NCI-H345 treated with DMSO at 0.1 percent for 48 hours (cell line): ENCODE results near the gene PSMD2.
A peak's percentile ranks its signal among the peaks of the same experiment; 100 is the strongest.

Experiments used
- DNase-seq: peaks from one replicate; lab custom pipeline; 2025; ENCODE audit not compliant: unreplicated experiment; lab: John Stamatoyannopoulos, UW

The PSMD2 gene

DNA sequence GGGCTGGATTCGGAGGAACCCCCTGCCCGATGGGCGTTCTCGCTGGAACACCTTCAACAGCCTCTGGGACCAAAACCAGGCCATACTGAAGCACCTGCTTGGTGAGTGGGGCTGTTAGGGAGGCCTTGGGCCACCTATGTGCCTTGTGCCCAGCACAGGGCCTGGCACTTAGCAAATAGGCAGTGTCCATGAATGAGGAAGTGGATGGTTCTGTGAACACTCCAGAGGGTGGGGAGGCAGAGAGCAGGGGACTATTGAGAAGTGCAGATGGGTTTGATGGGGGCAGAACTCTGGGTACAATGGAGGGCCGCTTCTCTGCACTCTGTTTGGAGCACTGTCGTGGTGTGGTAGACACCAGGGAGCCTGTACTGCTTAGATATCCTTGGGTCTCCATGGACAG, 21.7 kb upstream of the PSMD2 start:
- DNase-seq, result no peak

DNA sequence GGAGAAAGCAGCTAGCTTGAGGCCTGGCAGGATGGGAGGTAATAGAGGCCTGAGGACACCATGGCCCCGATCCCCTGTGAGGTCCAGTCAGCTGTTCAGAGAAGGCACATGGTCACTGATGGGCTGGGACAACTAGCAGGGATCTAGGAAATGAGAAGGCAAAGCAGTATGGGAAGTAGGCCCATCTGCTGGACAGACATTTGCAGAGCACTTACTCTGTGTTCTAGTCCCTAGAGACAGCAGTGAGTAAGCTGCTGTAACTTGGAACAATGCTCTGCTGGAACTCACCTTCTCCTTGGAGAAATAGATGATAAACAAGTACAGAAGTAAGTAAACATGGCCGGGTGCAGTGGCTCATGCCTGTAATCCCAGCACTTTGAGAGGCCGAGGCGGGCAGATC, 16.1 kb upstream of the PSMD2 start:
- no peak for DNase-seq

DNA sequence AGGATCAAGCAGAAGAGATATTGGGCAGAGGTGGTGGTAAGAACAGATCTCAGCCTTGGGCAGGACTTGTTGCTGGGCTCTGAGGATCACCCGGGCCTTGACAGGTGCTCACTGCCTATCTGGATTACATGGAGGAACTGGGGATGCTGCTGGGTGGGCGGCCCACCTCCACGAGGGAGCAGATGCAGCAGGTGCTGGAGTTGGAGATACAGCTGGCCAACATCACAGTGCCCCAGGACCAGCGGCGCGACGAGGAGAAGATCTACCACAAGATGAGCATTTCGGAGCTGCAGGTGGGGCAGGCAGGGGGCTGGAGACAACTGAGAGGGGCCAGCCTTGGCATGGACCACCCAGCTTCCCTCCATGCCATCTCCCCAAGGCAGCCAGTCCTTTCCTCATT, 15.4 kb upstream of the PSMD2 start:
- no peak for DNase-seq

DNA sequence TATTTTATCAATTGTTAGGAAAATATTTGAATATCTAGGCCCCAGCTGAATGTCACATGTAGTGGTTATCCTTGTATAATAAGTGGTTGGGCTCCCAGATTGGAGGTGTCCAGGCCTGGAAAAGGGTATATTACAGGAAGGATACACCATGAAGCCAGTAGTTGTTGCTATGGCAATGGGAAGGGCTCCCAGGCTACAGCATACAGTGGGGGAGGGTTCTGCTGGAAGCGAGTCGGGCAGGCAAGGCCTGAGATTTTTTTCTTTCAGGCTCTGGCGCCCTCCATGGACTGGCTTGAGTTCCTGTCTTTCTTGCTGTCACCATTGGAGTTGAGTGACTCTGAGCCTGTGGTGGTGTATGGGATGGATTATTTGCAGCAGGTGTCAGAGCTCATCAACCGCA, 14.3 kb upstream of the PSMD2 start:
- peak; percentile 52 for DNase-seq

DNA sequence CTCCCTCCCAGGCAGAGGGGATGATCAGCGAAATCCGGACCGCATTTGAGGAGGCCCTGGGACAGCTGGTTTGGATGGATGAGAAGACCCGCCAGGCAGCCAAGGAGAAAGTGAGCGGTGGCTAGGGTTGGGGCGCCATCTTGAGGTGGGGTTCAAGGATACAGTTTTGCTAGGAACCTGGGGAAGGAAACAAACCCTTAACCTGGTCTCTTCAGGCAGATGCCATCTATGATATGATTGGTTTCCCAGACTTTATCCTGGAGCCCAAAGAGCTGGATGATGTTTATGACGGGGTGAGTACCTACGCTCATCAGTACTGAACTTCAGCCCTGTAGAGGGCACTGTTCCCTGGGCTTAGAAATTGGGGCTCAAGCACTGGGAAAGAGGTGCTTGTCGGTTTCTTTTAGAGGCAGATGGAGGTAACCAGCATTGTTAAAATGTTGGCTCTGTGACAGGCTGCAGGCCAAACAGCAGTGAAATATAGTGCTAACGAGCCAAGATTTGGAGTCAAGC, 9.6 kb upstream of the PSMD2 start:
- DNase-seq, result peak; percentile 47

DNA sequence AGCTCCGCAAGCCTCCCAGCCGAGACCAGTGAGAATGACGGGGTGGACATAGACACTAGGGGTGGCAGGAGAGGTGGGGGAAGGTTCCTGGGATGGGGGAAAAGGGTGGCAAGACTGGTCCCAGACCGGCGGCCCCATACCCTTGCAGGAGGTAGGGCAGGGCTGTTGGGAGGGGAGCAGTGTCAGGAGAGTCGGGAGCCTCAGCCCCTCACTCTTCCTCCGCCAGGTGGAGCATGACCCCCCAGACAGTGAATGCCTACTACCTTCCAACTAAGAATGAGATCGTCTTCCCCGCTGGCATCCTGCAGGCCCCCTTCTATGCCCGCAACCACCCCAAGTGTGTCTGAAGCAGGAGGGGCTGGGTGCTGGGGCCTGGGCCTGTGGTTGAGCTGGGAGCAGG, 8.7 kb upstream of the PSMD2 start:
- DNase-seq, result no peak

DNA sequence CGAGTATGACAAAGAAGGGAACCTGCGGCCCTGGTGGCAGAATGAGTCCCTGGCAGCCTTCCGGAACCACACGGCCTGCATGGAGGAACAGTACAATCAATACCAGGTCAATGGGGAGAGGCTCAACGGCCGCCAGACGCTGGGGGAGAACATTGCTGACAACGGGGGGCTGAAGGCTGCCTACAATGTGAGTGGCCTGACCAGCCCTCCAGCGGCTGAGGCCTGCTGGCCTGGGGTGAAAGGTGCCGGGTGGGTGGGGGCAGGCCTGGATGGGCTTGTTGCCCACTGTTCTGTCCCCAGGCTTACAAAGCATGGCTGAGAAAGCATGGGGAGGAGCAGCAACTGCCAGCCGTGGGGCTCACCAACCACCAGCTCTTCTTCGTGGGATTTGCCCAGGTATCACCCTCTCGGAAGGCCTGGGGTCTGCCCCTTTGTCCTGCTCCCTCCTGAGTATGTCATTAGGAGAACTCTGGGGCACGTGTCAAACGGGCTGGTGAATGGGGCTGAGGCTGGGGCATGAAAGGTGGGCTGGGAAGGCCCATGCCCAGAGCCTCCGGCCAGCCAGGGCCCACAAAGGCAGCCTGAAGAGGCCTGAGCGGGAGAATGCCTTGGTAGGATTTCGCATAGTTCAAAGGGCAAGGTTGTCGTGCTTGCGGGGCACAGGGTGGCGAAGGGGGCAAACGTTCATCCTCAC, 7.8 kb upstream of the PSMD2 start:
- no peak for DNase-seq

DNA sequence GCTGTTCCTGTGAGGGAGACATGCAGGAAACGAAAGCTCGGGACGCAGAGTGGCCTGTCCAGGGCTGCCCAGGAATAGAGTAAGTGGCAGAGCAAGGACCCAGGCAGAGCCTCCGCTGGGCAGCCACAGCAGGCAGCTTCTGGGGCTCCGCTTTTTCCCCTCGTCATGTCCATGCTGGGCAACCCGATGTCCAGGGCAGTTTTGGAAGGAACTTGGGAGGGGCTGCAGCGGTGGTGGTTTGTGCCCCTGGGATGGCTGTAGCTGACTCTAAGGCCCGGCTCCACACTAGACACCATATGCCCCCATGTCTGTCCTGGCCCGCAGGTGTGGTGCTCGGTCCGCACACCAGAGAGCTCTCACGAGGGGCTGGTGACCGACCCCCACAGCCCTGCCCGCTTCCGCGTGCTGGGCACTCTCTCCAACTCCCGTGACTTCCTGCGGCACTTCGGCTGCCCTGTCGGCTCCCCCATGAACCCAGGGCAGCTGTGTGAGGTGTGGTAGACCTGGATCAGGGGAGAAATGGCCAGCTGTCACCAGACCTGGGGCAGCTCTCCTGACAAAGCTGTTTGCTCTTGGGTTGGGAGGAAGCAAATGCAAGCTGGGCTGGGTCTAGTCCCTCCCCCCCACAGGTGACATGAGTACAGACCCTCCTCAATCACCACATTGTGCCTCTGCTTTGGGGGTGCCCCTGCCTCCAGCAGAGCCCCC, 7.1 kb upstream of the PSMD2 start:
- DNase-seq, result no peak

DNA sequence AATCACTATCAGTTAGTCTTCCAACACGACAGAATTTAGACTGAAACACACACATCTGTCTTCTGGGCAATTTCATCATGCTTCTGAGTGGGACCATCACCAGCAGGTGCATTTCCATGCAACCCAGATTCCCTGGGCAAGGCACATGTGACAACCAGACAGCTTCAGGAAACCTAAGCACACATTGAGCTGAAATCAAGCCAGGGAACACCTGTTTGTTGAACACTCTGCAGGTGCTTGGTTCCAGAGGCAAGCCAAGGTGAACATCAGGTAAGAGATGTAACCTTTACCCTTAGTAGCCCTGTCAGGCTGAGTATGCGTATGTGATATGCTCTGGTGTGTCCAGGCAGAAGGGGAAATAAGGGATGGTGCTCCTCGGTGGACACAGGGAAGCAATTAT, 3.3 kb upstream of the PSMD2 start:
- no peak for DNase-seq

DNA sequence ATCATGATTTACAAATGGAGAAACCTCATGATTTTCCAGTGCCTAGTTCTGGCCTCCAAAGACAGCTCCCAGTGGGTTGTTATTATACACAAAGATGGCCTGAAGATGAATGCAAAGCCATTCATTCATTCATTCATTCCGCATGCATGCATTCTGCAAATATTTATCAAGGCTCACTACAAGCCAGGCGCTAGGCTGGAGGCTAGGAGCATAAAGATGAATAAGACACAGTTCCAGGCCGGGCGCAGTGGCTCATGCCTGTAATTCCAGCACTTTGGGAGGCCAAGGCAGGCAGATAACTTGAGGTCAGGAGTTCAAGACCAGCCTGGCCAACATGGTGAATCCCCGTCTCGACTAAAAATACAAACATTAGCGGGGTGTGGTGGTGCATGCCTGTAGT, 2.4 kb upstream of the PSMD2 start:
- no peak for DNase-seq

DNA sequence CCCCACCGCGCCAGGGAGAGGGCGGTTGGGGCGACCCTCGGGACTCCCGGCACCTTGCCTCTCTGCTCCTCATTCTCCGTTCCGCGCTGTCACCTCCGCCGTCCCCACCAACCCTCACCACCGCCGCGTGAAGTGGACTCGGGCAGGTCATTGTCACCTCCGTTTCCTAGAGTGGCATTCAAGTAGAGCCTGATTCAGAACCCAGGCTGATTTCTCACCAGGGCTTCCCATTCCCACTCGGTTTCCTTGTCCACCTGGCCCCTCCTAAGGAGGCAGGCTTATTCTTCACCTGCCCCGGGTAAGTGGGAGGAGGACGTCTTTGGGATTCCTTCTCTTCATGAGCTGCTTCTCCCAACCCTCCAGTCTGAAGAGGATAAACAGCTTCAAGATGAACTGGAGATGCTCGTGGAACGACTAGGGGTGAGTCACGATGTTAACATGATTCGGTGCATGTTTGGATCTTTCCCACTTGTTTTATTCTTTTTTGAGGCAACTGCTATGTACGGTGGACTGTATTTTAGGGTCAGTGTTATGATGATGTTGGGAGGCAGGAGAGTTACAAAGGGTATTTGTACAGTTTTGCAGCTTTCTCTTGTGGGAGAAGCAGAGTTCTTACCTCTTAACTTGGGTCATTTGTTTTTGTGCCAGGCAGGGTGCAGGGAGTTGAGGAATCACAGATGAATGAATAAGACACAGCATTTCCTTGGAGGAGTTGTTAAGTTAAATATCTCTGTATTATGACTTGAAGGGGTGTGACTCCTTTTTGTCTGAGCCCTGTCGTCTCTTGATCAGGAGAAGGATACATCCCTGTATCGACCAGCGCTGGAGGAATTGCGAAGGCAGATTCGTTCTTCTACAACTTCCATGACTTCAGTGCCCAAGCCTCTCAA, 692 bp downstream of the PSMD2 start:
- DNase-seq, result no peak

DNA sequence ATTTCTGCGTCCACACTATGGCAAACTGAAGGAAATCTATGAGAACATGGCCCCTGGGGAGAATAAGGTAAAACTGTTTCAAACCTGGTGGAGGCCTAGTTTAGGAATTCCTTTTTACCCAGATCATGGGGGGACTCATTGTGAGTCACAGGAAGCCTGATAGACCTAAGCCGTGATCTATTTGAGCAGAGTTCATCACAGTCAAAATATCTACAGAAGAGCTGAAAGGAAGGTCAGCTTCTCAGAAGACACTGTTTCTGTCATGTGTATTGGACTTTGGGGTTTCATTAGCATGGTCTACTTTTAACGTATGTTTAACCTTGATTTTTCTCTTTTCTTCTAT, 1.3 kb downstream of the PSMD2 start:
- no peak for DNase-seq

DNA sequence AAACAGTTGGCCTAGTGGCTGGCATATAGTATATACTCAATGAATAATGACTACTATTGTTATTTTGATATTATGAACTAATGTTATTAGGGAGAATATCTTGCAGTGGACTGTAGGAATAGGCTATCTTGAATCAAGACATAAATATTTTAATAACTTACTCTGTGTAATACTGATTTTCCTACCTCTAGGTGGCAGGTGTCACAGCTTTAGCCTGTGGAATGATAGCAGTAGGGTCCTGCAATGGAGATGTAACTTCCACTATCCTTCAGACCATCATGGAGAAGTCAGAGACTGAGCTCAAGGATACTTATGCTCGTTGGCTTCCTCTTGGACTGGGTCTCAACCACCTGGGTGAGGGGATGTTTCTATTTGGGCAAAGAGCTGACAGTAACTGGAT, 6.5 kb downstream of the PSMD2 start:
- no peak for DNase-seq

DNA sequence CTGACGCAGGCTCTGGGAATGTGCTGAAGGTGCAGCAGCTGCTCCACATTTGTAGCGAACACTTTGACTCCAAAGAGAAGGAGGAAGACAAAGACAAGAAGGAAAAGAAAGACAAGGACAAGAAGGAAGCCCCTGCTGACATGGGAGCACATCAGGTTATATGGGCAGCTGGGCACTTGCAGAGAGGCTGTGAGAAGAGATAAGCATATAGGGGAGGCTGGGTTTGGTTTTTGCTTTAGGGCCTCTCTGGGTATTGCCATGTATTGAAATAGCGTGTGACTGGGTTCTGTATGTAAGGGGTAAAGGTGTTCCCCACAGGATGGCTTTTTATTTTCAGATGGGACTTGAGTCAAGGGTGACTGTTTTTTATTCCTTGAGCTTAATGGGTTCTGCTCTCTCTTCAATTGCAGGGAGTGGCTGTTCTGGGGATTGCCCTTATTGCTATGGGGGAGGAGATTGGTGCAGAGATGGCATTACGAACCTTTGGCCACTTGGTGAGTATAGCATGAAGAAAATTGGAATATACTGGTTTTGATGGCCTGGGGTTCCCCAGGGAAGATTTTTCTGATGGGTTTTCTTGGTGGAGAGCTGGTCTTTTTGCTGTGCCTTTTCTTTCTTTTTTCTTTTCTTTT, 7.4 kb downstream of the PSMD2 start:
- no peak for DNase-seq

DNA sequence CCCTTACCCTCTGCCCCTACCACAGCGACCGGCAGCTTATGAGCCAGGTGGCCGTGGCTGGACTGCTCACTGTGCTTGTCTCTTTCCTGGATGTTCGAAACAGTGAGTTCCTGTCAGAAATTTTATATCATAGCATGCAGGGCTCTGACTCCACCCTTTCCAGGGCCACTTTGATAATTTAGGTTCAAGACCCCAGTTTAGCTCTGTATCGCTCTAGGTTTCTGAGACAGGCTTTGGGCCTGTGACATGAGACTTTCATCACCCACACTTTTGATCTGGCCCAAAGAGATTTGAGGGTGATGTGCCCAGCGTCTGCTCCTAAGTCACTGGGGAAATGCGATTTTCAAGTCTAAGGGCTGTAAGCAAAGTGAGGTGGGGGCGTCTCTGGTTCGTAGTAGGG, 8.9 kb downstream of the PSMD2 start:
- DNase-seq, result no peak

DNA sequence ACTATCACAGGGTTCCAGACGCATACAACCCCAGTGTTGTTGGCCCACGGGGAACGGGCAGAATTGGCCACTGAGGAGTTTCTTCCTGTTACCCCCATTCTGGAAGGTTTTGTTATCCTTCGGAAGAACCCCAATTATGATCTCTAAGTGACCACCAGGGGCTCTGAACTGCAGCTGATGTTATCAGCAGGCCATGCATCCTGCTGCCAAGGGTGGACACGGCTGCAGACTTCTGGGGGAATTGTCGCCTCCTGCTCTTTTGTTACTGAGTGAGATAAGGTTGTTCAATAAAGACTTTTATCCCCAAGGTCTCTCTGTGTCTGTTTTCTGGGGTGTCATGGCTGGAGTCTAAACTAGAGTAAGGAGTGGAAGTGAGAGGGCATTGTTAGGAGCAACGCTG, 9.7 kb downstream of the PSMD2 start:
- no peak for DNase-seq

DNA sequence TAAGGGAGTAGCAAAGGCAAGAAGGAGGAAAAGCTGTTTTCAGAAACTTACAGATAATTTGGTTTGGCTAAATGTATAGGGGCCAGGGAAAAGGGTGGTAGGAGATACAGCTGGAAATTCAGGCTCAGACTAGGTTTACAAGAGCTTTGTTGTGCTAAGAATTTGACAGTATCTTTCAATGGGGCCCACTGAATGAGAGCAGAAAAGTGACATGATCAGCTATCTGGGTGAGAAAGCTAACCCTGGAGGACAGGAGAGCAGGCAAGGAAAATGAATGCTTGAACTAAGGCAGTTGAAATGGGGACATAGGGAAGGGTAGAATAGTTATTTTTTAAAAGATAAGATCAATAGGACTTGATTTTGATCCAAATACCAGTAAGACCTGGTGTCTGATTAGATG, 12.6 kb downstream of the PSMD2 start:
- DNase-seq, result no peak

DNA sequence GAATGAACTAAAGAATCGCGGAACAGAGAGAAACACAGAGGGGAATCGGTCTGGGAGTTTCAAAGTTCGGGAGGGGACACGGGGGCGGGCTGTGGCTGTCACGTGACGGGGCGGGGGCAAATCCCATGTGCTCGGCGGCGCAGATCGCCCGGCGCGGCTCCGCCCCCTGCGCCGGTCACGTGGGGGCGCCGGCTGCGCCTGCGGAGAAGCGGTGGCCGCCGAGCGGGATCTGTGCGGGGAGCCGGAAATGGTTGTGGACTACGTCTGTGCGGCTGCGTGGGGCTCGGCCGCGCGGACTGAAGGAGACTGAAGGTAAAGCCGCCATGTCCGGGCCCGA, 15.3 kb downstream of the PSMD2 start, which contains the start of gene EIF4G1:
TSS of gene EIF4G1 (plus strand) at position 244 of the 337 bp plus-strand sequence. CDS start 1,191 bp downstream, outside the sequence.
- DNase-seq, result peak; percentile 94

DNA sequence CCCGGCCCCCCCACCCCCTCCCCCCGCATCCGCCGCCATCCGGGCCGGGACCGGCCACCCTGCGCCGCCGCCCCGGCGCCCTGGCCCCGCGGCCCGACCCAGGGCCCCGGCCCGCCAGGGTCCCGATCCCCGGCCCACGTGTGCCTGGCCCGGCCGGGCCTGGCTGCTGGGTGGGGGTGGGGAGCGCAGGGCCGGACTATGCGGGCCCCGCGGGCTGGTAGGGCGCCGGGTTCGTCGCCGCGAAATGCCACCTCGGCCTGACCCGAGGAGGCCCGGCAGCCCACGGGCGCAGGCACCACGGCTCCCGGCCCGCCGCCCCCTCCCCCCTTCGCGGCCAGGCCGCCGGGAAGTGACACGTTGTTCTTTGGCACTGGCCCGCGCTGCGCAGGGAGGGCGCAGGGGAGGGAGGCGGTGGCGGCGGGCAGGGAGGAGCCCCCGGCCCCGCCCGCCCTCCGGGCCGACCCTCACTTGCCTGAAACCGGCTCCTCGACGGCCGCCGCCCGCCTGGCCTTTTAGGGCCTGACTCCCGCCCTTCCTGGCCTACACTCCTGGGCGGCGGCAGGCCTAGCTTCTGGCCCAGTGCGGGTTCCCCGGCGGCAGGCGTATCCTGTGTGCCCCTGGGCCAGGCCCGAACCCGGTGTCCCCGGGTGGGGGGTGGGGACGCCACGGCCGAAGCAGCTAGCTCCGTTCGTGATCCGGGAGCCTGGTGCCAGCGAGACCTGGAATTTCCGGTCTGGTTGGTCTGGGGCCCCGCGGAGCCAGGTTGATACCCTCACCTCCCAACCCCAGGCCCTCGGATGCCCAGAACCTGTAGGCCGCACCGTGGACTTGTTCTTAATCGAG, 15.9 kb downstream of the PSMD2 start:
- no peak for DNase-seq

DNA sequence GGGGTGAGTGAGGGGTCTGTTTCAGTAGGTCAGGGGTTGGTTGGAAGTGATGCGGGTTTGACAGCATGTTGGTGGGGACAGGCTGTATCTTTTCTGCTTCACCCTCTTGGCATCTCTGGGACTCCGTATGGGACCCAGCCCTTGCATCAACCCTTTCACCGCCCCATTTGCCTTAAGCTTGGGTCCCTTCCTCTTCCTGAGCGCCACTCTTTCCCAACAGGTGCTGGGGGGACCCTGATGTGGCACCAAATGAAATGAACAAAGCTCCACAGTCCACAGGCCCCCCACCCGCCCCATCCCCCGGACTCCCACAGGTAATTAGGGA, 16.5 kb downstream of the PSMD2 start:
- DNase-seq, result no peak
